GM13977 (cell line): ENCODE results near the gene ARMS2.

ENCODE experiments used
- DNase-seq: peaks from one replicate; pipeline ENCODE4 v3.0.0; 2012; ENCODE audit warnings: low spot score
- CTCF ChIP-seq: IDR thresholded peaks from 2 replicates; pipeline ENCODE4 v1.5.1; 2012; ENCODE audit warnings: mild to moderate bottlenecking, control low read depth; ENCODE audit not compliant: insufficient read depth; ENCODE audit errors: extremely low read depth, missing control alignments
- in situ Hi-C: fragments of 300-500 bp; cut with MboI; formaldehyde crosslinking; loops from one replicate; pipeline ENCODE4 v1.12.0; 2022; ENCODE audit warnings: low sequenced_read_pairs, low pct_unique_long_range_greater_than_20kb, mixed read lengths, inconsistent platforms; ENCODE audit not compliant: unreplicated experiment

ARMS2 gene

GRCh38 chr10:122505011-122505410 is 50.6 kb downstream of the ARMS2 start:
- no peak for TF ChIP-seq CTCF
- in situ Hi-C loops = no loop called here
- DNase-seq = no peak

GRCh38 chr10:122505885-122506645 is 51.6 kb downstream of the ARMS2 start:
- in situ Hi-C loops = no loop called here
- DNase-seq = no peak
- no peak for TF ChIP-seq CTCF
